Measurements from ENCODE around the gene DLK1. TPM values are rescaled to one million over a fixed set of nuclear protein-coding genes. Genes with fewer than 3 reads are reported as not detected.

DLK1 gene
- polyA plus RNA-seq, 2 of the 4 experiments (the other 2 are of a cell fraction), result 0.06 TPM; not detected in 1

DNA sequence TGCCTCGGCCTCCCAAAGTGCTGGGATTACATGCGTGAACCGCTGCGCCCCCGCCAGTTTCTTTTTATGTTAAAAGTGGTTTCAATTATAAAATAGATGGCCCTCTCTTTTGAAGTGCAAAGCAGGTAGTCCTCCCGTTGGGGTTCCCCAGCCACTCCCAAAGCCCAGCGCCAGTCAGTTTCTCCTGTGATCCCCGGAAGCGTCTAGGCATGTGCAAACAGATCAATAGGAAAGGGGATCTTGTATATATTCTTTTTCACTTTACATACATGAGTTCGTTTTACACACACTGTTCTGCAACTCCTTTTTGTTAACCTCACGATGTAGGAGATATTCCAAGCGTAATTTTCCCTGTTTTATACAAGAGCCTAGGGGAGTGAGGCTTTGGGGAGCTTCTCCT is 16.3 kb upstream of the DLK1 start:
- TF ChIP-seq GATA3 (IDR thresholded peaks at IDR 0.05; ENCODE audit: borderline replicate concordance), result no peak
- no peak for TF ChIP-seq HOXA7 (CRISPR knock-in tag; IDR thresholded peaks at IDR 0.05)
- TF ChIP-seq CHD4 (IDR thresholded peaks at IDR 0.05; ENCODE audit: borderline replicate concordance), result no peak
- no peak for TF ChIP-seq EP300 (IDR thresholded peaks at IDR 0.05)
- TF ChIP-seq BHLHE40 (IDR thresholded peaks at IDR 0.05; ENCODE audit: low read depth, low read length), result no peak
- TF ChIP-seq CTCF (IDR thresholded peaks at IDR 0.05), result no peak
- no peak for TF ChIP-seq RARB (CRISPR knock-in tag; IDR thresholded peaks at IDR 0.05)
- no peak for TF ChIP-seq E2F6 (IDR thresholded peaks at IDR 0.05; ENCODE audit: borderline replicate concordance, low read depth)
- no peak for TF ChIP-seq JUN (IDR thresholded peaks at IDR 0.05)
- no peak for TF ChIP-seq MAFK (IDR thresholded peaks at IDR 0.05; ENCODE audit: partially characterized antibody)
- no peak for TF ChIP-seq CBX8 (IDR thresholded peaks at IDR 0.05)
- TF ChIP-seq SREBF2 (IDR thresholded peaks at IDR 0.05), result no peak
- no peak for TF ChIP-seq NR3C1 (IDR thresholded peaks at IDR 0.05)
- TF ChIP-seq, protein P1, sequence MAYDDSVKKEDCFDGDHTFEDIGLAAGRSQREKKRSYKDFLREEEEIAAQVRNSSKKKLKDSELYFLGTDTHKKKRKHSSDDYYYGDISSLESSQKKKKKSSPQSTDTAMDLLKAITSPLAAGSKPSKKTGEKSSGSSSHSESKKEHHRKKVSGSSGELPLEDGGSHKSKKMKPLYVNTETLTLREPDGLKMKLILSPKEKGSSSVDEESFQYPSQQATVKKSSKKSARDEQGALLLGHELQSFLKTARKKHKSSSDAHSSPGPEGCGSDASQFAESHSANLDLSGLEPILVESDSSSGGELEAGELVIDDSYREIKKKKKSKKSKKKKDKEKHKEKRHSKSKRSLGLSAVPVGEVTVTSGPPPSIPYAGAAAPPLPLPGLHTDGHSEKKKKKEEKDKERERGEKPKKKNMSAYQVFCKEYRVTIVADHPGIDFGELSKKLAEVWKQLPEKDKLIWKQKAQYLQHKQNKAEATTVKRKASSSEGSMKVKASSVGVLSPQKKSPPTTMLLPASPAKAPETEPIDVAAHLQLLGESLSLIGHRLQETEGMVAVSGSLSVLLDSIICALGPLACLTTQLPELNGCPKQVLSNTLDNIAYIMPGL (CRISPR knock-in tag; IDR thresholded peaks at IDR 0.05; ENCODE audit: borderline replicate concordance), result no peak
- TF ChIP-seq REST (IDR thresholded peaks at IDR 0.05), result no peak
- no peak for TF ChIP-seq MYC (IDR thresholded peaks at IDR 0.05; ENCODE audit: borderline replicate concordance, low read length)
- TF ChIP-seq ESRRA (IDR thresholded peaks at IDR 0.05; ENCODE audit: borderline replicate concordance, low read length), result no peak
- ChIA-PET POLR2A (no interaction called here), CTCF (interaction anchor here (0.6 to 3.6 kb wide), 13 partner anchors 18 to 925 kb away, joined by 3 to 16 read pairs (median 4); no protein-coding TSS in a partner anchor)
- Histone ChIP-seq H3K27ac (no peak overlapping the region), H3K4me3 (no peak overlapping the region), H3K9me3 (no peaks in the 10 kb centered on the region), H3K4me1 (no peaks in the 10 kb centered on the region), H3K4me2 (no peak overlapping the region)
- no peak for ATAC-seq
- no peak for FAIRE-seq
- DNase-seq (ENCODE audit: low read depth in 1 of 2, low spot score in 1 of 2), result no peak
- WGBS (ENCODE audit: missing lambda C conversion rate), result 82% methylated on average over 12 of the region's 12 CpGs

GRCh38 chr14:100710826-100711462 is 15.7 kb upstream of the DLK1 start:
- Histone ChIP-seq H3K4me1 (no peaks in the 10 kb centered on the region), H3K4me2 (no peak overlapping the region), H3K9me3 (no peaks in the 10 kb centered on the region), H3K4me3 (no peak overlapping the region), H3K27ac (no peak overlapping the region; a peak in 1 of 6 replicates)
- no peak for DNase-seq (ENCODE audit: low read depth in 1 of 2, low spot score in 1 of 2)
- FAIRE-seq, result no peak
- ChIA-PET POLR2A (no interaction called here), CTCF (interaction anchor here (1.0 to 3.6 kb wide), 7 partner anchors 28 to 918 kb away, joined by 3 to 16 read pairs (median 3); no protein-coding TSS in a partner anchor)
- no peak for ATAC-seq
- 72% methylated on average over 17 of the region's 18 CpGs for WGBS (ENCODE audit: missing lambda C conversion rate)
- TF ChIP-seq, protein P2, sequence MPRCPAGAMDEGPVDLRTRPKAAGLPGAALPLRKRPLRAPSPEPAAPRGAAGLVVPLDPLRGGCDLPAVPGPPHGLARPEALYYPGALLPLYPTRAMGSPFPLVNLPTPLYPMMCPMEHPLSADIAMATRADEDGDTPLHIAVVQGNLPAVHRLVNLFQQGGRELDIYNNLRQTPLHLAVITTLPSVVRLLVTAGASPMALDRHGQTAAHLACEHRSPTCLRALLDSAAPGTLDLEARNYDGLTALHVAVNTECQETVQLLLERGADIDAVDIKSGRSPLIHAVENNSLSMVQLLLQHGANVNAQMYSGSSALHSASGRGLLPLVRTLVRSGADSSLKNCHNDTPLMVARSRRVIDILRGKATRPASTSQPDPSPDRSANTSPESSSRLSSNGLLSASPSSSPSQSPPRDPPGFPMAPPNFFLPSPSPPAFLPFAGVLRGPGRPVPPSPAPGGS (IDR thresholded peaks at IDR 0.05), result no peak
- TF ChIP-seq CTCF (IDR thresholded peaks at IDR 0.05) (no peak), BHLHE40 (IDR thresholded peaks at IDR 0.05; ENCODE audit: low read depth, low read length) (no peak), NR3C1 (IDR thresholded peaks at IDR 0.05) (no peak), CEBPB (IDR thresholded peaks at IDR 0.05) (no peak), KDM5A (IDR thresholded peaks at IDR 0.05) (no peak), ZFP36 (IDR thresholded peaks at IDR 0.05; ENCODE audit: borderline replicate concordance, partially characterized antibody) (no peak), FOSL2 (IDR thresholded peaks at IDR 0.05) (no peak), FOSL2 (CRISPR knock-in tag; IDR thresholded peaks at IDR 0.05) (no peak), HOXB13 (CRISPR knock-in tag; IDR thresholded peaks at IDR 0.05; ENCODE audit: low read depth) (no peak), RCOR1 (IDR thresholded peaks at IDR 0.05; ENCODE audit: low read depth, low read length) (no peak), MYC (IDR thresholded peaks at IDR 0.05; ENCODE audit: borderline replicate concordance, low read length) (no peak), TFCP2L1 (CRISPR knock-in tag; IDR thresholded peaks at IDR 0.05) (no peak), ESRRA (IDR thresholded peaks at IDR 0.05; ENCODE audit: borderline replicate concordance, low read length) (no peak)

All from A549 (cell line).